HEK293 (cell line): ENCODE data around the gene KHSRP.

ENCODE experiments used
- CTCF ChIA-PET: fragments of 350-600 bp; formaldehyde crosslinking; extraction: SDS; loops from one replicate; lab custom pipeline; 2021; ENCODE audit warnings: antibody characterized with exemption; lab: Yijun Ruan, JAX
- POLR2A ChIA-PET: fragments of 300-600 bp; formaldehyde crosslinking; extraction: SDS; loops from one replicate; lab custom pipeline; 2020; ENCODE audit warnings: antibody characterized with exemption, inconsistent platforms; lab: Yijun Ruan, JAX
- H3K27ac ChIP-seq: fragments of 200-500 bp; sonication (Bioruptor generic); 2 replicates; pipeline ENCODE4 v1.5.1; 2014; ENCODE audit warnings: low read depth, low read length, control low read depth, inconsistent platforms; ENCODE audit errors: extremely low read depth
- H3K36me3 ChIP-seq, 2 experiments: fragments of 200-500 bp in 1 of 2; sonication (Bioruptor generic) in 1 of 2; 1 replicate in 1 of 2; 2 replicates in 1 of 2; pipeline ENCODE4 v1.5.1; 2014 to 2017; ENCODE audit warnings: inconsistent platforms in 2 of 2, low read length in 2 of 2; ENCODE audit not compliant: control insufficient read depth in 2 of 2, insufficient read depth in 1 of 2
- H3K4me1 ChIP-seq: fragments of 200-500 bp; sonication (Bioruptor generic); 2 replicates; pipeline ENCODE4 v1.5.1; 2014; ENCODE audit warnings: mild to moderate bottlenecking, low read length, inconsistent platforms; ENCODE audit not compliant: control insufficient read depth, insufficient read depth
- H3K4me3 ChIP-seq: 2 replicates; pipeline ENCODE4 v1.5.1; 2011; ENCODE audit warnings: low read depth, mild to moderate bottlenecking, control low read depth, low read length, moderate library complexity
- H3K9me3 ChIP-seq: fragments of 200-500 bp; sonication (Bioruptor generic); 2 replicates; pipeline ENCODE4 v1.5.1; 2014; ENCODE audit warnings: low read depth, low read length, inconsistent platforms; ENCODE audit not compliant: control insufficient read depth, insufficient read depth
- BCL11A ChIP-seq: fragments of 450-650 bp; formaldehyde crosslinking; IDR thresholded peaks from 2 replicates; pipeline ENCODE4 v1.5.1; 2016; ENCODE audit warnings: low read depth, missing biosample characterization, missing genetic modification characterization
- BCL6B ChIP-seq: fragments of 450-650 bp; formaldehyde crosslinking; IDR thresholded peaks from 2 replicates; pipeline ENCODE4 v1.5.1; 2017; ENCODE audit warnings: missing biosample characterization, missing genetic modification characterization
- IKZF3 ChIP-seq: fragments of 450-650 bp; IDR thresholded peaks from 2 replicates; pipeline ENCODE4 v1.5.0; 2018; ENCODE audit warnings: missing biosample characterization, mild to moderate bottlenecking, missing genetic modification characterization, moderate library complexity
- PRDM2 ChIP-seq: fragments of 450-650 bp; formaldehyde crosslinking; IDR thresholded peaks from 2 replicates; pipeline ENCODE4 v1.5.1; 2016; ENCODE audit warnings: missing biosample characterization, missing genetic modification characterization, borderline replicate concordance
- REPIN1 ChIP-seq: fragments of 450-650 bp; formaldehyde crosslinking; IDR thresholded peaks from 2 replicates; pipeline ENCODE4 v1.5.1; 2017; ENCODE audit warnings: missing biosample characterization, missing genetic modification characterization, low read depth
- SCRT2 ChIP-seq: fragments of 450-650 bp; formaldehyde crosslinking; IDR thresholded peaks from 2 replicates; pipeline ENCODE4 v1.5.1; 2016; ENCODE audit warnings: missing biosample characterization, missing genetic modification characterization
- ZIC2 ChIP-seq: fragments of 450-650 bp; formaldehyde crosslinking; IDR thresholded peaks from 2 replicates; pipeline ENCODE4 v1.5.1; 2016; ENCODE audit warnings: missing biosample characterization, missing genetic modification characterization
- ZNF133 ChIP-seq: fragments of 450-650 bp; formaldehyde crosslinking; IDR thresholded peaks from 2 replicates; pipeline ENCODE4 v1.5.1; 2016; ENCODE audit warnings: missing biosample characterization, missing genetic modification characterization
- ZNF138 ChIP-seq: fragments of 450-650 bp; formaldehyde crosslinking; IDR thresholded peaks from 2 replicates; pipeline ENCODE4 v1.5.1; 2016; ENCODE audit warnings: missing biosample characterization, missing genetic modification characterization, borderline replicate concordance
- ZNF140 ChIP-seq: fragments of 450-650 bp; formaldehyde crosslinking; IDR thresholded peaks from 2 replicates; pipeline ENCODE4 v1.5.1; 2016; ENCODE audit warnings: missing biosample characterization, missing genetic modification characterization
- ZNF148 ChIP-seq: fragments of 450-650 bp; formaldehyde crosslinking; IDR thresholded peaks from 2 replicates; pipeline ENCODE4 v1.5.0; 2017; ENCODE audit warnings: missing biosample characterization, missing genetic modification characterization, borderline replicate concordance
- ZNF18 ChIP-seq: fragments of 450-650 bp; formaldehyde crosslinking; IDR thresholded peaks from 2 replicates; pipeline ENCODE4 v1.5.1; 2016; ENCODE audit warnings: missing biosample characterization, missing genetic modification characterization
- ZNF23 ChIP-seq: fragments of 450-650 bp; formaldehyde crosslinking; IDR thresholded peaks from 2 replicates; pipeline ENCODE4 v1.5.1; 2016; ENCODE audit warnings: missing biosample characterization, missing genetic modification characterization, borderline replicate concordance
- ZNF292 ChIP-seq: fragments of 450-650 bp; formaldehyde crosslinking; IDR thresholded peaks from 2 replicates; pipeline ENCODE4 v1.5.1; 2016; ENCODE audit warnings: low read depth, missing biosample characterization, missing genetic modification characterization, borderline replicate concordance
- ZNF335 ChIP-seq: fragments of 450-650 bp; formaldehyde crosslinking; conservative IDR thresholded peaks from 2 replicates; pipeline ENCODE4 v1.5.1; 2016; ENCODE audit warnings: missing biosample characterization, missing genetic modification characterization
- ZNF426 ChIP-seq: fragments of 450-650 bp; formaldehyde crosslinking; IDR thresholded peaks from 2 replicates; pipeline ENCODE4 v1.5.1; 2017; ENCODE audit warnings: missing biosample characterization, missing genetic modification characterization, mild to moderate bottlenecking, inconsistent platforms, moderate library complexity
- ZNF48 ChIP-seq: fragments of 450-650 bp; formaldehyde crosslinking; IDR thresholded peaks from 2 replicates; pipeline ENCODE4 v1.5.1; 2016; ENCODE audit warnings: missing biosample characterization, missing genetic modification characterization
- ZNF555 ChIP-seq: fragments of 450-650 bp; formaldehyde crosslinking; conservative IDR thresholded peaks from 2 replicates; pipeline ENCODE4 v1.5.1; 2017; ENCODE audit warnings: missing biosample characterization, mild to moderate bottlenecking, missing genetic modification characterization, inconsistent platforms
- ZNF596 ChIP-seq: fragments of 450-650 bp; IDR thresholded peaks from 2 replicates; pipeline ENCODE4 v1.5.0; 2018; ENCODE audit warnings: missing biosample characterization, mild to moderate bottlenecking, missing genetic modification characterization, moderate library complexity
- ZNF692 ChIP-seq: fragments of 450-650 bp; formaldehyde crosslinking; IDR thresholded peaks from 2 replicates; pipeline ENCODE4 v1.5.1; 2016; ENCODE audit warnings: missing biosample characterization, missing genetic modification characterization
- ZNF707 ChIP-seq: fragments of 450-650 bp; formaldehyde crosslinking; IDR thresholded peaks from 2 replicates; pipeline ENCODE4 v1.5.1; 2016; ENCODE audit warnings: missing biosample characterization, missing genetic modification characterization
- ZSCAN16 ChIP-seq: fragments of 450-650 bp; formaldehyde crosslinking; IDR thresholded peaks from 2 replicates; pipeline ENCODE4 v1.5.1; 2016; ENCODE audit warnings: missing biosample characterization, missing genetic modification characterization

The KHSRP gene

GRCh38 chr19:6412061-6412446 lies 12.6 kb downstream of the KHSRP start:
- Histone ChIP-seq H3K4me1 (no peaks in the 10 kb centered on the region), H3K36me3 (peaks cover 3 to 35% of the 10 kb centered on the region in 2 experiments; a peak in 2 of 3 replicates), H3K9me3 (no peaks in the 10 kb centered on the region), H3K4me3 (no peak overlapping the region), H3K27ac (no peak overlapping the region)
- ChIA-PET CTCF (interaction anchor here (1.0 kb wide), 1 partner anchor 19 kb away, joined by 5 read pairs; the partner anchor contains the start of gene GTF2F1), POLR2A (no interaction called here)
- TF ChIP-seq ZNF692 (tag by site-specific recombination) (peak; percentile 70), ZNF48 (tag by site-specific recombination) (no peak), ZIC2 (tag by site-specific recombination) (0 out of 2 replicates have a peak, but pooled peaks have one; percentile 12), IKZF3 (tag by site-specific recombination) (peak; percentile 46), ZSCAN16 (tag by site-specific recombination) (no peak)

- Histone ChIP-seq H3K4me3 (no peak overlapping the region), H3K36me3 (peaks cover 0 to 9% of the 10 kb centered on the region in 2 experiments; a peak in 2 of 3 replicates), H3K27ac (no peak overlapping the region), H3K4me1 (no peaks in the 10 kb centered on the region), H3K9me3 (no peaks in the 10 kb centered on the region)
- POLR2A ChIA-PET: no interaction called here
- CTCF ChIA-PET: no interaction called here
- peak; percentile 24; the same call in 1 of the 2 replicates for TF ChIP-seq ZNF140 (tag by site-specific recombination)
- no peak for TF ChIP-seq ZNF555
- TF ChIP-seq REPIN1: no peak
- no peak for TF ChIP-seq ZNF18 (tag by site-specific recombination)
- TF ChIP-seq BCL11A (tag by site-specific recombination): no peak
- no peak for TF ChIP-seq ZNF335 (tag by site-specific recombination)
- TF ChIP-seq ZNF426 (tag by site-specific recombination): no peak
- no peak for TF ChIP-seq ZSCAN16 (tag by site-specific recombination)
- no peak for TF ChIP-seq ZNF596 (tag by site-specific recombination)
- no peak for TF ChIP-seq ZNF707 (tag by site-specific recombination)
- TF ChIP-seq ZNF138 (tag by site-specific recombination): no peak
- no peak for TF ChIP-seq ZNF23
- TF ChIP-seq ZNF148: no peak
- no peak for TF ChIP-seq PRDM2 (tag by site-specific recombination)
- no peak for TF ChIP-seq SCRT2 (tag by site-specific recombination)
- TF ChIP-seq ZNF133 (tag by site-specific recombination): no peak
- no peak for TF ChIP-seq ZNF292
- no peak for TF ChIP-seq BCL6B
Observed at GRCh38 chr19:6409346-6409745, 15.3 kb downstream of the KHSRP start.
